GM10266 (cell line): Measurements from ENCODE around the gene KRTAP10-10.

Experiments used
- DNase-seq: peaks from one replicate; pipeline ENCODE4 v3.0.0; 2012; ENCODE audit errors: extremely low spot score
- CTCF ChIP-seq: IDR thresholded peaks from 2 replicates; pipeline ENCODE4 v1.5.1; 2012; ENCODE audit warnings: mild to moderate bottlenecking, low read depth; ENCODE audit not compliant: control insufficient read depth, insufficient read depth; ENCODE audit errors: missing control alignments

The KRTAP10-10 gene

GRCh38 chr21:44686843-44687561 lies 49.8 kb downstream of the KRTAP10-10 start:
- no peak for TF ChIP-seq CTCF
- no peak for DNase-seq

- DNase-seq, result no peak
- no peak for TF ChIP-seq CTCF
These were observed 50.5 kb downstream of the KRTAP10-10 start for GRCh38 chr21:44687671-44688070.
